Mesothelial cell of epicardium (in vitro differentiated cells): Measurements from ENCODE around the gene LRRC7. TPM values are rescaled to one million over a fixed set of nuclear protein-coding genes. Genes with fewer than 3 reads are reported as not detected.

ENCODE experiments used
- DNase-seq, 2 experiments: peaks; one replicate each; pipeline ENCODE4 v3.0.0; 2021; ENCODE audit warnings: low spot score in 2 of 2; ENCODE audit not compliant: unreplicated experiment in 2 of 2
- H3K27ac Mint-ChIP-seq: 2 replicates; pipeline ENCODE4 v1.8.0; 2021; ENCODE audit warnings: mixed read lengths
- H3K27me3 Mint-ChIP-seq: 2 replicates; pipeline ENCODE4 v1.8.0; 2021; ENCODE audit warnings: low read depth, mixed read lengths
- H3K36me3 Mint-ChIP-seq: 2 replicates; pipeline ENCODE4 v1.8.0; 2021; ENCODE audit warnings: mixed read lengths
- H3K4me1 Mint-ChIP-seq: 2 replicates; pipeline ENCODE4 v1.8.0; 2021; ENCODE audit warnings: mixed read lengths
- H3K4me3 Mint-ChIP-seq: 2 replicates; pipeline ENCODE4 v1.8.0; 2021; ENCODE audit warnings: mild to moderate bottlenecking, moderate library complexity, mixed read lengths
- H3K9me3 Mint-ChIP-seq: 2 replicates; pipeline ENCODE4 v1.8.0; 2021; ENCODE audit warnings: mixed read lengths
- total RNA-seq: library from RNA; stranded (reverse); gene quantifications from 3 replicates; pipeline ENCODE4 v1.2.1, GENCODE V29; 2021
- TF ChIP-seq, protein P1 (sequence below): fragments of 200-600 bp; sonication (generic); IDR thresholded peaks from one replicate; pipeline ENCODE4 v1.5.0; 2021; ENCODE audit warnings: antibody characterized with exemption; ENCODE audit not compliant: unreplicated experiment

Gene LRRC7
- total RNA-seq, 1 donor from 2014 or later: 0.09 TPM

DNA sequence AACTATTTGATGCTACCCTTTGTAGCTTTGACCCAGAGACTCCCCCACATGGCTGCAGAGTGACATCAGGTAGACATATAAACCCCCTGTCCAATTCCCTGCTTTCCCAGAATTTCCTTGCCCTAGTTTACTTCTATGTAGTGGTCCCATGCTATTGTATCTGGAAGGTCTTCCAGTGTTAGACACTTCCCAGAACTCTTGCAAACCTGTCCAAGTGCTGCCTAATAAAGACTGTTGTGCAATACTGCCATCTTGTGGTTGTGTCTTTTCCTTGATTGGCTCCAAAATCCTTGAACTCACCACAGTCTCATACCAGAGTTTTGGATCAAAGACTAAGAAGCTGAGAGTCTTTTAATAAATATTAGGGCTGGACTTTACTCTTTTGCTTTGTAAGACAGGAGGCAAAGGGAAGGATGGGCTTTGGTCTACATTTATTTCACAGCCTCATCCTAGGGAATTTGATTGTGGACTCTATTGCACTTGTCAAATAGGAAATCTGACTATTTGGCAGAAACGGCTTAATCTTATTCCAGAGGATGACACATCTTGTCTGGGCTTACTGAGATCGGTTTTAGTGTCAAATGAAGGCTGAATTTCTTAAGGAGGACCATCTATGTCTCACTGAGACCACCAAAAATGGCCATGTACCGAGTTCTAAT lies 169.9 kb downstream of the LRRC7 start:
- Mint-ChIP-seq H3K9me3 (peaks cover 15% of the 10 kb centered on the region), H3K36me3 (peaks cover 6% of the 10 kb centered on the region), H3K27ac (no peak overlapping the region), H3K4me3 (no peak overlapping the region), H3K27me3 (no peaks in the 10 kb centered on the region), H3K4me1 (peaks cover 25% of the 10 kb centered on the region)
- TF ChIP-seq, protein P1, sequence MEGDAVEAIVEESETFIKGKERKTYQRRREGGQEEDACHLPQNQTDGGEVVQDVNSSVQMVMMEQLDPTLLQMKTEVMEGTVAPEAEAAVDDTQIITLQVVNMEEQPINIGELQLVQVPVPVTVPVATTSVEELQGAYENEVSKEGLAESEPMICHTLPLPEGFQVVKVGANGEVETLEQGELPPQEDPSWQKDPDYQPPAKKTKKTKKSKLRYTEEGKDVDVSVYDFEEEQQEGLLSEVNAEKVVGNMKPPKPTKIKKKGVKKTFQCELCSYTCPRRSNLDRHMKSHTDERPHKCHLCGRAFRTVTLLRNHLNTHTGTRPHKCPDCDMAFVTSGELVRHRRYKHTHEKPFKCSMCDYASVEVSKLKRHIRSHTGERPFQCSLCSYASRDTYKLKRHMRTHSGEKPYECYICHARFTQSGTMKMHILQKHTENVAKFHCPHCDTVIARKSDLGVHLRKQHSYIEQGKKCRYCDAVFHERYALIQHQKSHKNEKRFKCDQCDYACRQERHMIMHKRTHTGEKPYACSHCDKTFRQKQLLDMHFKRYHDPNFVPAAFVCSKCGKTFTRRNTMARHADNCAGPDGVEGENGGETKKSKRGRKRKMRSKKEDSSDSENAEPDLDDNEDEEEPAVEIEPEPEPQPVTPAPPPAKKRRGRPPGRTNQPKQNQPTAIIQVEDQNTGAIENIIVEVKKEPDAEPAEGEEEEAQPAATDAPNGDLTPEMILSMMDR: peak; percentile 39
- no peak for DNase-seq

DNA sequence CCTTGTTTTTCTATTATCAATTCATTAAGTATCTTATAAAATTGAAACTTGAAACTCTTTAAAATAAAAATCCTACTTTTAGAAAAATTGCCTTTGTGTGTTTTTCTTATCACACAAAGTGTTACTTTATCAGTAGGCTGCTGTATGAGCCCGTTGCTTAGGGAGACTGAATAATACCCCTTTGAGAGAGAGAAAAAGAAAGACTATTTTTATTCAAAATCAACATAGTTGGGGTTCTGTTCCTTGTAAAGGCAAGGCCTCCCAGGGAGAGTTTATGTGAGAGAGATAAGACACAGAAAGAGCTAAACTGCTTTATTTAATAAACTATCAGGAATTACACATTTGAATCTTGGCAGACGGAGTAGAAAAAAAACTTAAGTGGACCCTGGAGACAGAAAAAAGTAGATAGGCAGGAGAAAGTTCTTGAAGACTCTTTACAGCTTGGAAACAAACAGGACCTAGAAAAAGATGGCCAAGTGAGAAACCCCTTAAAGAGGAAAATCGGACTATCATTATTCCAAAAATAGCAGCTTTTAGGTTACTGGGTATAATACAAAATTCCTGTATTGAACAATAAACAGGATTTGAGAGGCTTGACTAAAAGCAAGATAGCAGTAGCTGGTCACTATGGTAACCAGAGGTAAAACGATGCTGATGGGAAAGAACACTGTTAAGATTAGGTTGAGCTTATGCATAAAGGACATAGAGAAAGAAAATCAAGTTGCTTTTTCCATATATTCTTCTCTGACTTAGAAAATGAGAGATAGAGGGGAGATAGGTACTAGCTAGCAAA lies 170.9 kb downstream of the LRRC7 start:
- peak overlapping the region; percentile 27 for H3K27ac Mint-ChIP-seq
- peaks cover 15% of the 10 kb centered on the region for H3K9me3 Mint-ChIP-seq
- TF ChIP-seq, protein P1: no peak
- DNase-seq: no peak
- peaks cover 6% of the 10 kb centered on the region for H3K36me3 Mint-ChIP-seq
- peaks cover 33% of the 10 kb centered on the region for H3K4me1 Mint-ChIP-seq
- no peaks in the 10 kb centered on the region for H3K27me3 Mint-ChIP-seq
- no peak overlapping the region for H3K4me3 Mint-ChIP-seq

DNA sequence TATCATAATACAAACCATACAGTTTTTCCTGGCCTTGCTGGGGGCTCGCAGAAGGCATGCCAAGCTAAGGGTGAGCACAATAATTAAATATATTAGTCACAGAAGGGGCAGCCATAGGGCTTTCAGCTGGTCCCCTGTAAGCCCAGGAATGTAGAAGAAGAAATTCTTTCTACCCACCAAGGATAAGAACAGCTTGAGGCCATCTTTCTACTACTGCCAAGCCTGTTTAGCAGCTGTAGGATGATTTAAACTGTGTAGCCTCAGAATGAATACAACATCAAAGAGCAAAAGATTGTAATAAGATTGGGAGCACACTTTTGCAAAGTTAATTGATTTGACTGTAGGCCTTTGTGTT lies 171.5 kb downstream of the LRRC7 start:
- Mint-ChIP-seq H3K4me3 (no peak overlapping the region), H3K27ac (peak overlapping the region; percentile 27), H3K27me3 (no peaks in the 10 kb centered on the region), H3K4me1 (peaks cover 33% of the 10 kb centered on the region), H3K9me3 (peaks cover 15% of the 10 kb centered on the region), H3K36me3 (peaks cover 6% of the 10 kb centered on the region)
- no peak for DNase-seq
- TF ChIP-seq, protein P1: no peak

DNA sequence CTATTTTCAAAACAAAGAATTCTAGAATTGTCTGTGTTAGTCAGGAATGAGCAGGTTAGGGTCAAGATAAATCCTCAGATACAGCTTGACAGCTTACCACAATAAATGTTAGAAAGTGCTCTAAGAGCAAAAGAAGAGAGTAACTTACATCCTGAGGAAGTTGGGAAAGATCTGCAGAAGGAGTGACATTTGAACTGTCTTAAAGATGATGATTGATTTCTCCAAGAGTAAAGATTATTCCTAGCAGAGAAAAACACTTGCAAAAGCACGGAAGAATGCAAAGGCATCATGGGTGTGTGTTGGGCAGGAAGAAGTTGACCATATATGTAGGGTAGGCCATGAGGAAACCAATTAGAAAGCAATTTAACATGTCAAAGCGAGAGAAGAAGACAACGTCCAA lies 175.4 kb downstream of the LRRC7 start:
- peaks cover 34% of the 10 kb centered on the region for H3K4me1 Mint-ChIP-seq
- no peak for DNase-seq
- H3K27me3 Mint-ChIP-seq: no peaks in the 10 kb centered on the region
- TF ChIP-seq, protein P1: no peak
- peak overlapping the region; percentile 0 for H3K27ac Mint-ChIP-seq
- no peaks in the 10 kb centered on the region for H3K36me3 Mint-ChIP-seq
- no peak overlapping the region for H3K4me3 Mint-ChIP-seq
- no peaks in the 10 kb centered on the region for H3K9me3 Mint-ChIP-seq

DNA sequence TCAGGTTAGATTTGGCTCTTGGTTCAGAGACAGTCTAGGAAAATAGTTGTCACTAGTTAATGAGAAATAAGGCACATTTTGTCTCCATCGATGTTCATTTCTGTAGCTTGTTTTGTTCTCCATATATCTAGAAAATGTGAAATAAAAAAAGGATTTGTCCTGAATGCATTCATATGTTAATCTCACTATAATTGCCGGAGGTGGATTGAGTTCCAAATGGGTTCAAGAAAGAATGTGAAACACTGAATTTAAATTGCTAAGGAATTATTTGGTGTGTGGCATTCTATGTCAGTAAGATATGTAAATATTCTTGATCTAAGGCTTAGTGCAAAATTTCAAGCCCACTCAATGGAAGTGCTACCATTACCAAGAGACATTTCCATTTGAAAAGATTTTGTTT lies 176.7 kb downstream of the LRRC7 start:
- TF ChIP-seq, protein P1: no peak
- no peak overlapping the region for H3K4me3 Mint-ChIP-seq
- no peaks in the 10 kb centered on the region for H3K9me3 Mint-ChIP-seq
- no peak overlapping the region for H3K27ac Mint-ChIP-seq
- H3K4me1 Mint-ChIP-seq: peaks cover 24% of the 10 kb centered on the region
- H3K36me3 Mint-ChIP-seq: no peaks in the 10 kb centered on the region
- H3K27me3 Mint-ChIP-seq: no peaks in the 10 kb centered on the region
- no peak for DNase-seq
